NCI-H1092 (cell line): ENCODE measurements around the gene PRR36.
A peak's percentile ranks its signal among the peaks of the same experiment; 100 is the strongest.
"Not testable (repeated sequence)": the region's sequence is repeated elsewhere in the genome, so short reads cannot be mapped to it uniquely, and the experiment has no call there.

Experiments
- DNase-seq: peaks from one replicate; lab custom pipeline; 2025; lab: John Stamatoyannopoulos, UW

Gene PRR36

DNA sequence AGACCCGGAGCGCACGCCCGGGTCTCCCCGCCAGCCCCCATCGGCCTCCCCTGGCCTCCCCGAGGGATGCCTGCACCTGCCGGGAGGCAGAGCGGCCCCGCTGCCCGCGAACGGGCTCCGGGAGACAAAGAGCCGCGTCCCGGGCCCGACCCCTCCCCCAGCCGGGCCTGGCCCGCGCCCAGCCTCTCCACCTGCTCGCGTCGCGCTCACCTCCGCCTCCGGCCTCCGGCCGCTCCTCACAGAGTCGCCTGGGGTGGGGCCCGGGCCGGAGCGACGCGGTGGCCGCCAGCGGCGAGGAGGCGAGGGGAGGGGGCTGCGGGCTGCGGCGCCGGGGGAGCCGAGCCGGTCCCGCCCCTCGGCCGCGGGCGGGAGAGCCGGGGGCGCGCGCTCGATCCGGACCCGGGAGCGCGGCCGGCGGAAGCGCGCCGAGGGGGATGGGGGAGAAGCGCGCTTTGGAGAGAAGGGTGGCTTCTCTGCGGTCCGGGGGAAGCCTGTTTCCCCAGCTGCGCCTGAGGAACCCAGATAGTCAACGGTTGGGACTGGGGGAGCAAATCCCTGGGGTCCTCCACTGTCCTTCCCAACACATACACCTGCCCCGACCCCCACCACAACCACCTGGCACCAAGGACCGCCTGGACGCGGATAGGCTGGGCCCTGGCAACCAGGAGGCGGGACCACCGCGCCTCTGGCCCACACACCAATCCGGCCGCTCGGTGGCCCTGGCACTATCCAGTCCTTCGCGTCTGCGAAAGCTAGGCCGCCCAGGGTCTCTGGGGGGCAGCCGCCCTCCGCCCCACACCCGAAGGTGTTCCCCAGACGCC, at the start of gene PRR36:
TSS of gene PRR36 (minus strand) at position 315 of the 821 bp plus-strand sequence. CDS start 701 bp downstream, outside the sequence.
- peak; percentile 88 for DNase-seq

DNA sequence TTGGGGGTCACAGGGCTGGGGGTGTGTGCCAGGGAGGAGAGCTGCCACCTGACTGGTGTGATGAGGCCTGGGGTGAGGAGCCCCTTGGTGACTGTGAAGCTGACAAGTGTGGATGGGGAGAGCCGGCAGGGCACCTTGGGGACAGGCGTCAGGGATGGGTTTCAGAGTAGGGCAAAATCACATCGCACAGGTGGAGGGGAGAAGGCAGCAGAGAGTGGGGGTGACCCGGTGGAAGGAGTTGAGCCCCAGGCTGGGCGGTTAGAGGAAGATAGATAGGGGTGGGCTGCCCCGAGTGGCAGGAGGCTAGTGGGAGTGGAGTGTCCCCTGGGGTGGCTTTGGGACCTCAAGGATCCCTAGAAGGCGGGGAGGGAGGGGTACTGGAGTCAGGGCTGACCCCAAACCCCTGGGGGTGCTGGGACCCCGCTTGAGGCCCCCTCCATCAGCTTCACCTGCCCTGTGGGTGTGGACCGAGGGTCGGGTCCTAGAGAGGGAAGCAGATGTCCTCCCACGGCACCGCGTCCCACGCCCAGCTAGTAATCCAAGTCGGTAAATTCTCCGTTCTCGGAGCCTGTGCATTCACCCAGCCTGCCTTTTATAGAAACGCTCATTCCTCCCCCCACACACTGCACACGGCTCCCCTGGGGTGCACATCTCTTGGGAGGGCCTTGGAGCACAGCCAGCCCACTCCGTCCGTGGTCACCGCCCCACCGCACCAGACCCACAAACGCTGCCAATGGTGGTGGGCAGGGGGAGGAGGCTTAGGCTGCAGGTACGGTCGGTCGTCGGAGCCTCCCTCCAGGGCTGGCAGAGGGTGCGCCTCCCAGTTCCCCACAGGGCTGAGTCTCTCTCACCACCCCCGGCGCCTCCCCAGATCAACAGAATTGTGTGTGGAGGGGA, 49.4 kb upstream of the PRR36 start:
- DNase-seq, result no peak

DNA sequence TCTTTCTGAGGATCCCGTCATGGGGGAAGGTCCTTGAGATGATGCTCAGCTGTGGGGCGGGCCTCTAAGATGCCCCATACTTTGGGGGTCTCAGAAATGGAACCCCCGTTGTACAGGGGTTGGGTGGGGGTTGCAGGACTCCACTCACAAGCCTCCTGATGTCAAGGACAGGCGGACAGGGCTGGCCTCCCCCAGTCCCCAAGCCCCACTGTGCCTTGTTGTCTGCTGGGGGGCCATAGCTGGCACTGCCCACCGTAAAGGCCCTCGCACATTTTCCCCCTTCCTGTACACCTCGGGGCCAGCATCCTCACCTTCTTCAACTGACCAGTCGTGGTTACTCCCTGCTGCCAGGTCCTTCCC, 48.6 kb upstream of the PRR36 start:
- DNase-seq, result no peak

DNA sequence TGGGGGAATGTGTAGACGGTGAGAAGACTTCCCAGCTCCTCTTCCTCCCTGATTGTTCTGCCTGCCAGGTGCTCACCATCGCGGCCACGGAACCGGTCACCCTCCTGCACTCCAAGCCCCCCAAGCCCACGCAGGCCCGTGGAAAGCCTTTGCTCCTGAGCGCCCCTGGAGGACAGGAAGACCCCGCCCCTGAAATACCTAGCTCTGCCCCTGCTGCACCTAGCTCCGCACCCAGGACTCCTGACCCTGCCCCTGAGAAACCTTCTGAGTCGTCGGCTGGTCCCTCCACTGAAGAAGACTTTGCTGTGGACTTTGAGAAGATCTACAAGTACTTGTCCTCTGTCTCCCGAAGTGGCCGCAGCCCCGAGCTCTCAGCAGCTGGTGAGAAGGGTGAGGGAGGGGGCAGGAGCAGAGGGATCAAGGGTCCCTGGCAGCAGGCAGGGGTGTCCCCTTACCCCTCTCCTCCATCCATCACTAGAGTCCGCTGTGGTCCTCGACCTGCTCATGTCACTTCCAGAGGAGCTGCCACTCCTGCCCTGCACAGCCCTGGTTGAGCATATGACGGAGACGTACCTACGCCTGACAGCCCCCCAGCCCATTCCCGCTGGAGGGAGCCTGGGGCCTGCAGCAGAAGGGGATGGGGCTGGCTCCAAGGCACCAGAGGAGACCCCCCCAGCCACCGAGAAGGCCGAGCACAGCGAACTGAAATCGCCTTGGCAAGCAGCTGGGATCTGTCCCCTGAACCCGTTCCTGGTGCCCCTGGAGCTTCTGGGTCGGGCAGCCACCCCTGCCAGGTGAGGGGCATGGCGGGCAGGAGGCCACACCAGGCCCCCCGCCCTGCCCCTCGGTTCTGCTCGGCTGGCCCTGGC, 48.0 kb upstream of the PRR36 start:
- DNase-seq, result no peak

DNA sequence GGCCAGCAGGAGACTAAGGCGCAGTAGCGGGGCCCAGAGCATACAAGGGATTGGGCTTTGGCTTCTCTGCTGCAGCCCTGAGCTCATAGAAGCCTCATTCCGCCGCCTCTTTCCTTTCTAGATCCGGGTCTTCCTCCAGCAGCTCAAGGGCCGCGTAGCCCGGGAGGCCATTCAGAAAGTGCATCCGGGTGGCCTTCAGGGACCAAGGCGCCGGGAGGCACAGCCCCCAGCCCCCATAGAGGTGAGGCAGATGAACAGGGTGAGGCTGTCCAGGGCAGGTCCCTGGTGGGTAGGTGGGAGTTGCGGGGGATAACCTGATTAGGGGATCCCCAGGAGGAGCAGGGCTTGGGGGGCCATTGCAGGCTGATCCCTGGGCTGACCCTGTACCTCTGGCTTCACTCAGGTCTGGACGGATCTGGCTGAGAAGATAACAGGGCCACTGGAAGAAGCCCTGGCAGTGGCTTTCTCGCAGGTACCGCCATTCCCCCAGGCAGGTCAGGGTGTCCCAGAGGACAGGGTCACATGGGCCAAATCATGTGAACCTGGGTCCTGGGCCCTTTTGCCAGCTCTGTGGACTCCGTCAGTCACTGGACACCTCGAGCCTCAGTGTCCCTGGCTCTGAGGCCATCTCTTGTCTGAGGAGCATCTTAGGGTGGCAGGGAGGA, 47.2 kb upstream of the PRR36 start:
- DNase-seq, result no peak

DNA sequence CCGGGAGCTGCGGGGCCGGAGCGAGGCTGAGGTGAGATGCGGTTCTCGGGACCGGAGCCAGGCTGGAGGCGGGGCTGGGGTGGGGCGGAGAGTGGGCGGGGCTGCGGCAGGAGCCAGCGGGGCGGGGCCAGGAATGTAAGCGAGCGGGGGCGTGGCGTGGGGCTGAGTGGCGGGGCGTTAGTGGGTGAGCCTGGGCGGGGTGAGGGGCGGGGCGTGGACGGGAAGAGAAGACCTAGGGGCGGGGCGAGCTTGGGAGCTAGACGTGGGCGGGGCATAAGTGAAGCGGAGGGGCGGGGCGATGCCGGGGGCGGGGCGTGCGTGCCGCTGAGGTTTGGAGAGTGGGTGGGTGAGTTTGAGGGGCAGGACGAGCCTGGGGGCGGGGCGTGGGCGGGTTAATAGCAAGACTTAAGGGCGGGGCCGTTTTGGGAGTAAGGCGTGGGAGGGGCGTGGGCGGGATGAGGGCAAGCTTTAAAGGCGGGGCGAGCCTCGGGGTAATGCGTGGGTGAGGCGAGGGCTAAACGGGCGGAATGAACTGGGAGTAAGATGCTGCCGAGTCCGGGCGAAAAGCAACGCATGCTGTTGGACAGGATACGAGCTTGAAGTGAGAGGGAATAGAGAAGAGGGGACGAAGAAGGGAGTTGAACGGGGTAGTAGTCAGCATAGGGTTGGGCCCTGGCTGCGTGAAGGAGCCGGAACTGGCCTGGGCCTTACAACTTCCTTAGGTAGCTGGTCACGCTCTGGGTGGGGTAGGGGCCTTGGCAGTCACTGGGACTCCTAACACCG, 46.5 kb upstream of the PRR36 start:
- peak; percentile 93 for DNase-seq

DNA sequence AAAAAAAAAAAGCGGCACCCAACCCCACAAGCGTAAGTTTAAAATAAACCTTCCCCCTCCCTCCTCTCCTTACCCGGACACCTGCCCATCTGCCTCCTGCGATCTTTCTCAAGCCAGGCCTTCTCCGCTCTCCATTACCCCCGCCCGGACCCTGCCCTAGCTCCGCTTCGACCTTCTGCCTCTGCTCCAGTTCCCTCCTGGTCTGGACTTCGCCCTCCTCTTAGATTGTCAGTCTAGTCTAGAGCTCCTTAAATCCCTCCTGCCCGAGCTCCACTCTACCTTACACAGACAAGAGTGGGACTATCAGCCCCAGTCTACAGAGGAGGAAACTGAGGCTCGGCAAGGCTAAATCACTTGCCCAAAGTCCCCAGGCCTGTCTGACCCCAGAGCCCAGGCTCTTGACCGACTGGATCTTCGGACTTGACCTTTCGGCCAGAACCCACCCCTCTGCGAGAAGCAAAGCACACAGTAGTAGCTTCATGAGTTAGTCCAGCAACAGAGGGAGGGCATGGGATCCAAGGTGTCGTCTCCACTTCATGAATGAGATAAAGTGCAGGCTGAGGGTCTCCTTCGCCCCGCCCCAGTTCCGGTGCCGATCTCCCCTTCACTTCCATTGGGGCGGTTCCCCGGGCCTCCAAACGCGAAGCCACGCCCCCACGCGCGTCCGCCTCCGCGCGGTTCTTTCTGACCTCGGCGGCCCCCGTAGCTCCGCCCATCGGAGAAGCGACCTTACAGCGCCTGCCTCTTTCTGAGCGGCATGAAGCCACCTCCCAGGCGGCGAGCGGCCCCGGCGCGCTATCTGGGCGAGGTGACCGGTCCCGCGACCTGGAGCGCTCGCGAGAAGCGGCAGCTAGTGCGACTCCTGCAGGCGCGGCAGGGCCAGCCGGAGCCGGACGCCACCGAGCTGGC, 45.7 kb upstream of the PRR36 start, which contains the start of gene SNAPC2:
TSS of gene SNAPC2 (plus strand) at position 729 of the 909 bp plus-strand sequence. CDS start at position 758, 29 bp downstream.
- peak; percentile 90 for DNase-seq

DNA sequence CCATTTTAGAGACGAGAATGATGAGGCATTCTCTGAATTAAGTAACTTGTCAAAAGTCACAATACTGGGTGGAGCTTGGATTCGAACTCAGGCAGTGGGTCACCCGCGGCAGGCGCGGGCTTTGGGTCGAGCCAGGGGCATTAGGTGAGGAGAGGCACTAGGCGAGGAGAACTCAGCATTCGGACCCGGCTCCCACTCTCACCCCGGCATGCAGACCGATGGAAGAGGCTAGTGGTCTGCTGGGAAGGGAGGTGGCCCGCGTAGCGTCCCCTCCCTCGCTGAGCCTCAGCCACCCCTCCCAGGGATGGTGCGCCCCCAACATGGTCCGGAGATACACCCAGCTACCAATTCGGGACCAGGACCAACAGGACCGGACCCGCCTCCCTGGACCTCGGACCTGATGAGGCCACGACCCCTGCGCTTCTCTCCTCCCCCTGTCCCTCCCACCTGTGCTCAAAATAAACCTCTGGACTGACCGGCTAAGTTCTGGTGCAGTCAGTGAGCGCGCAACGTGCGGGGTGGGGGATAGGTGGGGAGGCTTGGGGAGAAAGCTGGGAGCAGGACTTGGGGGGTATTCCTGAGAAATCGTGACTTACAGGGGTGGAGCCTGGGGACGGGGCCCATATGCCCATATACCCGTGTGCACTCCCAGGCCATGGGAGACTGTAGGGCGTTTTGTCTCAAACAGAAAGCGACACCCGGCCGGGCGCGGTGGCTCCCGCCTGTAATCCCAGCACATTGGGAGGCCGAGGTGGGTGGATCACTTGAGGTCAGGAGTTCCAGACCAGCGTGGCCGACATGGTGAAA, 44.6 kb upstream of the PRR36 start:
- DNase-seq, result no peak

DNA sequence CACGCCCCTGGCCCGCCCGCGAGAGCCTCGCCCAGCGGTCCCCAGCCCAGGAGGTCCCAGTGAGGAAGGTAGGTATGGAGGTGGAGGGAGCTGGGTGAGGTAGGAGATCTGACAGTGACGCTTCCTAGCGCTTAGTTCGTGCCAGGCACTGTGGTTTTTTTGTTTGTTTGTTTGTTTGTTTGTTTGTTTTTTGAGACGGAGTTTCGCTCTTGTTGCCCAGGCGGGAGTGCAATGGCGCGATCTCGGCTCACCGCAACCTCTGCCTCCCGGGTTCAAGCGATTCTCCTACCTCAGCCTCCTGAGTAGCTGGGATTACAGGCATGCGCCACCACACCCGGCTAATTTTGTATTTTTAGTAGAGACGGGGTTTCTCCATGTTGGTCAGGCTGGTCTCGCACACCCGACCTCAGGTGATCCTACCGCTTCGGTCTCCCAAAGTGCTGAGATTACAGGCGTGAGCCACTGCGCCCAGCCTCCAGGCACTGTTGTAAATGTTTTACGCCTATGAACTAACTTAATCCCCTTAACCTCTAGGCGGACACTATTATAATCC, 43.9 kb upstream of the PRR36 start:
- DNase-seq, result not testable (repeated sequence)

DNA sequence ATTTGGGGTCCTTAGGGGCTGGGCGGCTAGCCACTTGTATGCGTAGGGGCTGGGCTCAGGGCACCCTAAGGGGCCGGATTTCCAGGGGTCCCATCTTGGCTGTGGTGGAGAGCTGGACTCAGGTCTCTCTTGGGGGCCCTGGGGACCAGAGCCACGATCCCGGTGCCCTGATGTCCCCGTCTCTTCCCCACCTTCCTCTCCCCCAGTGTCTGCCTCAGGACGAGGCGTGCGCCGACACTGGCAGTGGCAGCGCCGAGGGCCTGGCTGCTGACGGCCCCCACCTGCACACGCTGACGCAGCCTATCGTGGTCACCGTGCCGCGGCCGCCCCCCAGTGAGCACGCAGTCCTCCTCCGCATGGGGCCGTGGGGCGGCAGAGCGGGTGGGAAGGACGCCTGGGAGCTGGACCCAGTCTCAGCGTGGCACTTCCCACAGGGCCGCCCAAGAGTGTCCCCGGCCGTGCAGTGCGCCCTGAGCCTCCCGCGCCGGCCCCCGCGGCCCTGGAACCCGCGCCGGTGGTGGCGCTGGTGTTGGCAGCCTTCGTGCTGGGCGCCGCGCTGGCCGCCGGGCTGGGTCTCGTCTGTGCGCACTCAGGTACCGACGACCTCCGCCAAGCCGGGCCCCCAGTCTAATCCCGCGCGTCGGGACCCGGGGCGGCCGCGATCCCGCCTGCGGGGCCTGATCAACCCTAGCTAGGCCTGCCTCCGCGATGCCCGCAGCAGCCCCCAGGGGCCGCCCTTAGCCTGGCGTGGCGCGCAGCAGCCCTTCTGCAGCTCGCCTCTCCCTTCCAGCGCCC, 43.3 kb upstream of the PRR36 start:
- peak; percentile 30 for DNase-seq

DNA sequence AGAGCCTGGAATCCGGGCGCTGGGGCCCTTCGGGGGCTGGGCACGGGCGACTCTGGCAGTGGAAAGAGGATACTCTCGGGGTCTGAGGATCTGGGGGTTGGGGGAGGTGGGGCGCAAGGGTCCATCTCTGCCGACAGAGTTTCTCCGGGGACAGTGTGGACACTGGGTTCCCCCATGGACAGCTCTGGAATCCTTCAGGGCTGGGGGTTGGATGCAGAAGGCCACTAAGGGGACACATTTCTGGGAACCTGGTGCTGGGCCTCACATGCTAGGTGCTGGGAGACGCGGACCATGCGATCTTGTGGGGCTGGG, 42.7 kb upstream of the PRR36 start:
- DNase-seq, result no peak

DNA sequence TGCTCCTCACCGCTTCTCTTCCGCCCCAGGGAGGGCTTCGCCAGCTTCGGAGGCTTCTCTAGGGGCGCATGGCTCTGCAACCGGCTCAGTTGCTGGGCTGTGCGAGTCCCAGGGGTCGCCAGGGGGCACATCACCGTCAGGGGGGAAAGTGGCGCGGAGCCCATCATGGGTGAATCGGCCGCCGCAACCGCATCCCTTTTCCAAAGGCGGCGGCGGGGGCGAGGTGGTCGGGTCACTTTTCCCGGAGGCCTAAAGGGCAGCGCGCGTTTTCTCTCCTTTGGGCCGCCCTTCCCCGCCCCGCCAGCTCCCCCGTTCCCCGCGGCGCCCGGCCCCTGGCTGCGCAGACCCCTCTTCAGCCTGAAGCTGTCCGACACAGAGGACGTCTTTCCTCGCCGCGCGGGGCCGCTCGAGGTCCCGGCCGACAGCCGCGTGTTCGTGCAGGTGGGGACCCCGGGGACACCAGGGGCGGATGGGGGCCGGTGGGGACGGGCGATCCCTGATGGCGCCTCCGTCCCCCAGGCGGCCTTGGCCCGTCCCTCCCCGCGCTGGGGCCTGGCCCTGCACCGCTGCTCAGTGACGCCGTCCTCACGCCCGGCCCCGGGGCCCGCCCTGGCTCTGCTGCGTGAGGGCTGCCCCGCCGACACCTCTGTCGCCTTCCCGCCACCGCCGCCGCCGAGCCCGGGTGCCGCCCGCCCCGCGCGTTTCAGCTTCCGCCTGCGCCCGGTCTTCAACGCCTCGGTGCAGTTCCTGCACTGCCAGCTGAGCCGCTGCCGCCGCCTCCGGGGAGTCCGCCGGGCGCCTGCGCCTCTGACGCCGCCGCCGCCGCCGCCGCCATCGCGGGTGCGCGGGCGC, 42.1 kb upstream of the PRR36 start:
- DNase-seq, result no peak

DNA sequence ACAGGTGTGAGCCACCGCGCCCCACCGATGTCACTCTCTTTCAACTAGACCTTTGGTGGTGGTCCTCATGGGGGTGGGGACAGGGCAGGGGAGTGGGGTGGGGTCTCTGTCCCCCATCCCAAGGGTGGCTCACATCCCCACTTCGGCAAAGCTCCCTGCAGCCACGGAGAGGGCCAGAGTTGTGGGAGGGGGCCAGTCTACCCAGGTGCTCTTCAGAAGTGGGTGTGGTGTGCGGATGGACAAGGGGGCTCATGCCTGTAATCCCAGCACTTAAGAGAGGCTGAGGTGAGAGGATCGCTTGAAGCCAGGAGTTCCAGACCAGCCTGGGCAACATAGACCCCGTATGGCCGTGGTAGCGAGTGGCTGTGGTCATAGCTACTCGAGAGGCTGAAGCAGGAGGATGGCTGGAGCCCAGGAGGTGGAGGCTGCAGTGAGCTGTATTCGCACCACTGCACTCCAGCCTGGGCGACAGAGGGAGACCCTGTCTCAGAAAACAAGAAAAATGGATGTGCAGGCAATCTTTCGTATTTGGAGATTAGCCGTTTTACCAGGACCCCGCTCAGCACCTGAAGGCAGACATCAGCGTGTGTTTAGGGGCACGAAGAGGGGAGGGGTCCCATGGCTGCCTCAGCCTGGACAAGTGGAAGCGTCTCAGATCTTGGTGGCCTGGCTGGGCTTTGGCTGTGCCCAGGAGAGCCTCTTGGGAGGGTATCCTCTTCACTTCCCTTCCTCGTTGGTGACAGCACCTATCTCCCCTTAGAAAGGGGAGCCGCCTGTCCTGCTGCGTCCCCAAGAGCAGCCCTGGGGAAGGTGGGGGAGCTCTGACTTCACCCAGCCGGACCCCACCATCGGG, 41.3 kb upstream of the PRR36 start:
- DNase-seq, result no peak

DNA sequence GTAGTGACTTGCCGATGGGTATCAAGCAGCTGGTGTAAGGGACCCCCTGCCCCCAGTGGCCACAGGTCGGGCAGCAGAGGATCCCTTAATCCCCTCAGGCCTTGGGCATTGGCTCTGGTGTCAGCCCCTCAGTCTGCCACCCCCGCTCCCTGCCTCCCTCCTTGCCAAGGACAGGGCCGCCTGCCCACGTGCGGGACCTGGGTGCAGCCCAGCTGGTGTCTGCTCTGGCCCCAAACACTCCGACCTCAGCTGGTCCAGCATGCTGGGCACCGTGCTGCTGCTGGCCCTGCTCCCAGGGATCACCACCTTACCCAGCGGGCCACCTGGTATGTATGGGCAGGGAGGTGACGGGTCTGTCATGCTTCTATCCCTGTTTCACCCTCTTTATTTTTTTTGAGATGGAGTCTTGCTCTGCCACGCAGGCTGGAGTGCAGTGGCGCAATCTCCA, 40.4 kb upstream of the PRR36 start, which contains the start of gene TGFBR3L:
TSS of gene TGFBR3L (plus strand) at position 233 of the 448 bp plus-strand sequence.
- DNase-seq, result no peak

DNA sequence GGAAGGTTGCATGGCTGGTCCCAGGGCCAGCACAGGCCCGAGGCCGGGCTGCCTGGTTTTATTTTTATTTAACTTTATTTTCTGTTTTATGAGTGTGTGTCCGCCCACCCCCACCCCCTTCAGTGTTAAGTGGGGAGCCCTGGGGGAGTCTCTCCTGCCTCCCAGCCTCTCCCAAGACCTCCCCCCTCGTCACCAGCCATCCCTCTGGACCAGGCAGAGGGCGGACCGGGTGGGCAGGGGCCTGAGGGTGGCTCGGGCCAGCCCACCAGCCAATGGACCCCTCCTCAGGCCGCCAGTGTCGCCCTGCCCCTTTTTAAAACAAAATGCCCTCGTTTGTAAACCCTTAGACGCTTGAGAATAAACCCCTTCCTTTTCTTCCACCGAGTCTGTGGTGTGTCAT, 39.9 kb upstream of the PRR36 start:
- no peak for DNase-seq

DNA sequence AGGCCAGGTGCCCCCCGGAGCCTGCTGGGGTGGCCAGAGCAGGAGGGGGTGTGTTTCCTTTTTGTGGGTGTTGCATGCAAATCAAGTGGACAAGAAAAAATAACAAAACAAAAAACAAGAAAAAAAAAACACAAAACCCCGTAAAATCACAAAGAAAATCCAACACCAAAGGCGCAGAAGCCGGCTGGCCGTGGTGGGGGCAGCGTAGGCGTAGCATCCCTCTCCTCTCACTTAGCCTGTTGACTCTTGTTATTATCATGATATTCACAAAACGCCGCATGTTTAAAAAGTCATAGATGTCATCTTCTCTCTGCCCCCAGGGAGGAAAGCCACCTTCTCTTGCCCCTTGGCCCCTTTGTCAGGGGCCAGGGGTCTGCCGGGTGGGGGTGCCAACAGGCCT, 39.5 kb upstream of the PRR36 start:
- no peak for DNase-seq
